HepG2 (cell line): ENCODE measurements around the gene UBE2C. TPM values are rescaled to one million over a fixed set of nuclear protein-coding genes. Genes with fewer than 3 reads are reported as not detected.

Experiments used
- ATAC-seq: fragments of 200-7000 bp; cut with Tn5 transposase; 3 replicates; pipeline ENCODE4 v1.9.1; 2020; ENCODE audit warnings: mild to moderate bottlenecking, moderate library complexity
- BruUV-seq: library from RNA; stranded (reverse); fragments of 400-500 nt; replicated peaks from 2 replicates; lab custom pipeline; 2021; lab: Mats Ljungman, UMichigan
- CTCF ChIA-PET: fragments of 300-600 bp; formaldehyde crosslinking; extraction: SDS; loops from one replicate; lab custom pipeline; 2021; ENCODE audit warnings: low total read pairs, inconsistent platforms, low intra/inter-chr PET ratio; lab: Yijun Ruan, JAX
- POLR2A ChIA-PET: fragments of 350-600 bp; sonication (Branson Sonifier 250); formaldehyde crosslinking; loops from one replicate; lab custom pipeline; 2020; ENCODE audit warnings: antibody characterized with exemption, inconsistent platforms; lab: Yijun Ruan, JAX
- DNase-seq: peaks from one replicate; pipeline ENCODE4 v3.0.0-alpha.2; 2015; ENCODE audit warnings: low spot score
- FAIRE-seq: peaks from 3 replicates; lab custom pipeline; 2011; peaks lifted over from hg19 to GRCh38; lab: Jason Lieb, UNC
- H2AFZ ChIP-seq: one replicate; pipeline ENCODE4 v1.6.1; 2011; ENCODE audit warnings: low read length, inconsistent platforms
- H3K27ac ChIP-seq: fragments of 300-600 bp; 3 replicates; pipeline ENCODE4 v1.8.0; 2011; ENCODE audit warnings: mixed run types, mild to moderate bottlenecking, mixed read lengths, low read length, inconsistent platforms; ENCODE audit not compliant: insufficient read depth; ENCODE audit errors: extremely low read length
- H3K27me3 ChIP-seq, 2 experiments: fragments of 200-600 bp in 1 of 2; 2 replicates in 1 of 2; 3 replicates in 1 of 2; pipeline versions ENCODE4 v1.6.0 to v1.8.0; 2011; ENCODE audit warnings: low read length in 2 of 2, mild to moderate bottlenecking in 2 of 2, moderate library complexity in 2 of 2, inconsistent platforms in 1 of 2; ENCODE audit not compliant: insufficient read depth in 2 of 2, control insufficient read depth in 1 of 2
- H3K36me3 ChIP-seq, 2 experiments: fragments of 200-600 bp in 1 of 2; replicated peaks in 1 of 2; 2 replicates in 1 of 2; 3 replicates in 1 of 2; pipeline versions ENCODE4 v1.5.1 to v1.8.0; 2011; ENCODE audit warnings: low read length in 2 of 2, inconsistent platforms in 1 of 2; ENCODE audit not compliant: insufficient read depth in 2 of 2, control insufficient read depth in 1 of 2
- H3K4me1 ChIP-seq: 2 replicates; pipeline ENCODE4 v1.5.1; 2012; ENCODE audit warnings: low read length, inconsistent platforms; ENCODE audit not compliant: insufficient read depth
- H3K4me2 ChIP-seq: 2 replicates; pipeline ENCODE4 v1.6.0; 2011; ENCODE audit warnings: low read depth, low read length, inconsistent platforms
- H3K4me3 ChIP-seq, 3 experiments: fragments of 200-600 bp in 1 of 3; sonication (generic), shearing (Covaris generic) in 1 of 3; replicated peaks in 1 of 3; 2 replicates each; pipeline ENCODE4 v1.5.1; 2011 to 2016; ENCODE audit warnings: low read length in 3 of 3, inconsistent platforms in 2 of 3, low read depth in 2 of 3, mild to moderate bottlenecking in 2 of 3, control low read depth in 1 of 3, mixed read lengths in 1 of 3; ENCODE audit not compliant: insufficient read depth in 1 of 3
- H3K79me2 ChIP-seq: one replicate; pipeline ENCODE4 v1.6.1; 2011; ENCODE audit warnings: low read length, inconsistent platforms; ENCODE audit not compliant: insufficient read depth
- H3K9ac ChIP-seq: 2 replicates; pipeline ENCODE4 v1.6.0; 2011; ENCODE audit warnings: mild to moderate bottlenecking, low read depth, low read length, inconsistent platforms; ENCODE audit not compliant: insufficient read depth
- H3K9me3 ChIP-seq: 2 replicates; pipeline ENCODE4 v1.5.1; 2012; ENCODE audit warnings: mild to moderate bottlenecking, low read length
- H4K20me1 ChIP-seq: 2 replicates; pipeline ENCODE4 v1.6.0; 2011; ENCODE audit warnings: inconsistent platforms, mild to moderate bottlenecking, low read length, moderate library complexity; ENCODE audit not compliant: insufficient read depth
- ATF7 ChIP-seq, 2 experiments: fragments of 450-650 bp in 1 of 2; sonication (generic) in 1 of 2; formaldehyde crosslinking in 1 of 2; IDR thresholded peaks; 2 replicates each; pipeline versions ENCODE4 v1.4.0 to v1.6.1; 2016 to 2020; ENCODE audit warnings: antibody characterized with exemption in 1 of 2, mild to moderate bottlenecking in 1 of 2, missing genetic modification reagents in 1 of 2
- CBX1 ChIP-seq: IDR thresholded peaks from one replicate; pipeline ENCODE4 v1.6.1; 2016; ENCODE audit warnings: antibody characterized with exemption, low read depth
- CREB1 ChIP-seq, 2 experiments: fragments of 450-650 bp in 1 of 2; IDR thresholded peaks; 2 replicates each; pipeline ENCODE4 v1.6.1; 2016 to 2017; ENCODE audit warnings: control low read depth in 1 of 2, mild to moderate bottlenecking in 1 of 2, missing compliant biosample characterization in 1 of 2, missing genetic modification characterization in 1 of 2
- DPF2 ChIP-seq: sonication (generic); formaldehyde crosslinking; IDR thresholded peaks from 2 replicates; pipeline ENCODE4 v1.4.0; 2020; ENCODE audit warnings: mild to moderate bottlenecking, low read depth, missing genetic modification reagents, borderline replicate concordance
- FOSL1 ChIP-seq: sonication (generic); formaldehyde crosslinking; IDR thresholded peaks from 2 replicates; pipeline ENCODE4 v1.9.0; 2021; ENCODE audit warnings: missing genetic modification reagents, borderline replicate concordance
- PAF1 ChIP-seq: IDR thresholded peaks from 2 replicates; pipeline ENCODE4 v1.6.1; 2016; ENCODE audit warnings: missing genetic modification reagents, missing compliant biosample characterization
- PRDM4 ChIP-seq: sonication (generic); formaldehyde crosslinking; IDR thresholded peaks from 2 replicates; pipeline ENCODE4 v1.9.0; 2021; ENCODE audit warnings: missing genetic modification reagents, borderline replicate concordance
- SATB2 ChIP-seq: sonication (generic); formaldehyde crosslinking; IDR thresholded peaks from 2 replicates; pipeline ENCODE4 v1.5.0; 2020; ENCODE audit warnings: missing genetic modification reagents
- TAF15 ChIP-seq: fragments of 200-400 bp; formaldehyde crosslinking; IDR thresholded peaks from one replicate; pipeline ENCODE4 v1.6.1; 2018; ENCODE audit warnings: mild to moderate bottlenecking, low read depth, low read length; ENCODE audit not compliant: poor library complexity, severe bottlenecking
- TCF7L2 ChIP-seq: IDR thresholded peaks from 2 replicates; pipeline ENCODE4 v1.6.1; 2011; ENCODE audit warnings: mild to moderate bottlenecking, low read depth, low read length, moderate library complexity
- ZFY ChIP-seq: sonication (generic); formaldehyde crosslinking; IDR thresholded peaks from 2 replicates; pipeline ENCODE4 v1.4.0; 2020; ENCODE audit warnings: missing genetic modification reagents
- ZHX1 ChIP-seq: sonication (generic); formaldehyde crosslinking; IDR thresholded peaks from 2 replicates; pipeline ENCODE4 v1.8.1; 2022; ENCODE audit warnings: low read depth, mild to moderate bottlenecking, missing genetic modification reagents
- ZNF33B ChIP-seq: sonication (generic); formaldehyde crosslinking; IDR thresholded peaks from 2 replicates; pipeline ENCODE4 v1.5.1; 2020; ENCODE audit warnings: mild to moderate bottlenecking, missing genetic modification reagents
- ZNF441 ChIP-seq: sonication (generic); formaldehyde crosslinking; IDR thresholded peaks from 2 replicates; pipeline ENCODE4 v1.7.0; 2021; ENCODE audit warnings: missing genetic modification reagents, borderline replicate concordance
- ZNF563 ChIP-seq: sonication (generic); formaldehyde crosslinking; IDR thresholded peaks from 2 replicates; pipeline ENCODE4 v1.8.0; 2022; ENCODE audit warnings: mild to moderate bottlenecking, moderate library complexity, missing genetic modification reagents
- ZNF800 ChIP-seq: sonication (generic); formaldehyde crosslinking; IDR thresholded peaks from 2 replicates; pipeline ENCODE4 v1.4.0; 2020; ENCODE audit warnings: missing genetic modification reagents
- ZSCAN12 ChIP-seq: sonication (generic); formaldehyde crosslinking; IDR thresholded peaks from 2 replicates; pipeline ENCODE4 v1.9.0; 2021; ENCODE audit warnings: mild to moderate bottlenecking, missing genetic modification reagents
- WGBS: methylation state at CpG from one replicate; pipeline ENCODE4 v1.1.6; 2017; ENCODE audit warnings: low lambda C conversion rate; 5-methylcytosine and 5-hydroxymethylcytosine counted together
- in situ Hi-C: cut with HindIII; loops from 2 replicates; pipeline ENCODE4 v1.10.0; 2017; ENCODE audit warnings: low pct_unique_long_range_greater_than_20kb; ENCODE audit not compliant: extremely low pct_ligation_motif_present
- intact Hi-C: fragments of 100-400 bp; cut with micrococcal nuclease; formaldehyde crosslinking; loops from one replicate; pipeline ENCODE4 v1.10.0; 2022; ENCODE audit not compliant: unreplicated experiment
- polyA plus RNA-seq, 8 experiments: library from polyadenylated mRNA; depleted of rRNA in 3 of 8; stranded (reverse) in 7 of 8; unstranded in 1 of 8; fragments of >200 nt; fragmentation: Illumina TruSeq in 4 of 8; extraction: Trizol in 4 of 8; gene quantifications; 2 replicates each; pipeline versions ENCODE4 v1.2.1 to v1.2.3, GENCODE V29; 2011 to 2016; ENCODE audit warnings: low read depth in 4 of 8, missing spikeins in 1 of 8, mixed read lengths in 1 of 8; ENCODE audit not compliant: insufficient read depth in 1 of 8
- total RNA-seq, 5 experiments: library from RNA; depleted of rRNA; stranded (reverse); fragments of >200 nt; fragmentation: Illumina TruSeq; extraction: Trizol; gene quantifications; 2 replicates each; pipeline ENCODE4 v1.2.3, GENCODE V29; 2016; ENCODE audit warnings: low read depth in 1 of 5

Gene UBE2C
- total and polyA plus RNA-seq, 2 of the 13 experiments (the other 11 are each of a cell fraction or from before 2014, with no cell fraction given), result 100 to 123 TPM

GRCh38 chr20:45835329-45835765, 22.9 kb downstream of the UBE2C start:
- FAIRE-seq, result no peak
- no peak overlapping the region for H3K9ac ChIP-seq

More at GRCh38 chr20:45835329-45835765, 22.9 kb downstream of the UBE2C start:
- Histone ChIP-seq H3K27me3 (no peaks in the 10 kb centered on the region), H3K36me3 (0 out of 5 replicates have a peak, but pooled peaks cover 0 to 4% of the 10 kb centered on the region in 2 experiments), H2AFZ (no peak overlapping the region), H3K9me3 (no peaks in the 10 kb centered on the region), H4K20me1 (no peaks in the 10 kb centered on the region), H3K27ac (no peak overlapping the region), H3K4me2 (no peak overlapping the region), H3K4me1 (peaks cover 48% of the 10 kb centered on the region), H3K4me3 (no peak overlapping the region), H3K79me2 (no peaks in the 10 kb centered on the region)
- WGBS, result 81% methylated on average over 3 of the region's 3 CpGs
- POLR2A ChIA-PET, result no interaction called here
- in situ Hi-C loops (no loop called here), intact Hi-C loops (no loop called here)
- TF ChIP-seq ZNF441, result no peak
- TF ChIP-seq DPF2 (CRISPR knock-in tag), result no peak
- TF ChIP-seq ZFY (CRISPR knock-in tag), result no peak
- TF ChIP-seq ZHX1 (CRISPR knock-in tag), result 0 out of 2 replicates have a peak, but pooled peaks have one; percentile 10
- TF ChIP-seq ATF7 (IDR thresholded peaks at IDR 0.05), result peak; percentile 55; the same call in 1 of the 2 replicates
- no peak for TF ChIP-seq ATF7 (CRISPR knock-in tag; IDR thresholded peaks at IDR 0.05)
- no peak for TF ChIP-seq PAF1 (CRISPR knock-in tag)
- no peak for TF ChIP-seq ZNF800 (CRISPR knock-in tag)
- 0 out of 2 replicates have a peak, but pooled peaks have one; percentile 7 for TF ChIP-seq ZNF33B (CRISPR knock-in tag)
- TF ChIP-seq CBX1, result no peak
- TF ChIP-seq TCF7L2, result no peak
- TF ChIP-seq SATB2 (CRISPR knock-in tag), result no peak
- TF ChIP-seq FOSL1 (CRISPR knock-in tag), result no peak
- TF ChIP-seq PRDM4, result no peak
- no peak for TF ChIP-seq ZNF563 (CRISPR knock-in tag)
- TF ChIP-seq TAF15, result no peak
- TF ChIP-seq CREB1 (IDR thresholded peaks at IDR 0.05), result peak; percentile 56
- TF ChIP-seq CREB1 (CRISPR knock-in tag; IDR thresholded peaks at IDR 0.05), result no peak
- no peak for TF ChIP-seq ZSCAN12
- BruUV-seq, result no TSS peak
- DNase-seq (no peak), ATAC-seq (no peak)
- CTCF ChIA-PET, result no interaction called here
